GM12878 (cell line): ENCODE measurements around the gene GRK1. TPM values are rescaled to one million over a fixed set of nuclear protein-coding genes. Genes with fewer than 3 reads are reported as not detected.

ENCODE experiments used
- ATAC-seq: fragments of 200-7000 bp; cut with Tn5 transposase; 3 replicates; pipeline ENCODE4 v1.9.1; 2020; ENCODE audit warnings: mild to moderate bottlenecking, moderate library complexity
- BruUV-seq: library from RNA; stranded (reverse); fragments of 400-500 nt; replicated peaks from 2 replicates; lab custom pipeline; 2021; lab: Mats Ljungman, UMichigan
- CTCF ChIA-PET: fragments of 300-600 bp; sonication (Branson Sonifier 250); formaldehyde crosslinking; extraction: SDS; loops from one replicate; lab custom pipeline; 2021; ENCODE audit warnings: inconsistent platforms; lab: Yijun Ruan, JAX
- POLR2A ChIA-PET: fragments of 350-600 bp; formaldehyde crosslinking; extraction: SDS; loops from one replicate; lab custom pipeline; 2021; ENCODE audit warnings: inconsistent platforms; lab: Charles Lee
- RAD21 ChIA-PET: fragments of 300-600 bp; sonication (Branson Sonifier 250); formaldehyde crosslinking; loops from one replicate; lab custom pipeline; 2023; ENCODE audit warnings: antibody characterized with exemption; ENCODE audit not compliant: unreplicated experiment; lab: Charles Lee
- SMC1A ChIA-PET: fragments of 300-600 bp; sonication (Branson Sonifier 250); formaldehyde crosslinking; loops from one replicate; lab custom pipeline; 2023; ENCODE audit not compliant: unreplicated experiment, uncharacterized antibody; lab: Charles Lee
- DNase-seq: peaks from one replicate; pipeline ENCODE4 v3.0.0-alpha.2; 2011; ENCODE audit warnings: low read depth, low spot score
- FAIRE-seq: peaks from 3 replicates; lab custom pipeline; 2011; peaks lifted over from hg19 to GRCh38; lab: Jason Lieb, UNC
- H2AFZ ChIP-seq: 2 replicates; pipeline ENCODE4 v1.6.0; 2011; ENCODE audit warnings: low read depth, low read length, control low read depth; ENCODE audit not compliant: control insufficient read depth
- H3K27ac ChIP-seq: 2 replicates; pipeline ENCODE4 v1.5.1; 2011; ENCODE audit warnings: control low read depth; ENCODE audit not compliant: control insufficient read depth, insufficient read depth
- H3K27me3 ChIP-seq, 2 experiments: replicated peaks in 1 of 2; 2 replicates each; pipeline versions ENCODE4 v1.6.0 to v1.6.1; 2011; ENCODE audit warnings: low read length in 1 of 2; ENCODE audit not compliant: control insufficient read depth in 2 of 2, insufficient read depth in 2 of 2
- H3K36me3 ChIP-seq, 2 experiments: 2 replicates each; pipeline ENCODE4 v1.5.1; 2011; ENCODE audit warnings: low read length in 1 of 2; ENCODE audit not compliant: control insufficient read depth in 2 of 2, insufficient read depth in 2 of 2
- H3K4me1 ChIP-seq: 2 replicates; pipeline ENCODE4 v1.6.1; 2011; ENCODE audit warnings: mild to moderate bottlenecking, low read length, moderate library complexity, mixed read lengths; ENCODE audit not compliant: control insufficient read depth, insufficient read depth
- H3K4me2 ChIP-seq: 2 replicates; pipeline ENCODE4 v1.6.0; 2011; ENCODE audit warnings: control low read depth; ENCODE audit not compliant: control insufficient read depth, insufficient read depth
- H3K4me3 ChIP-seq: fragments of 200-600 bp; sonication (generic); 2 replicates; pipeline ENCODE4 v1.5.1; 2016
- H3K79me2 ChIP-seq: 2 replicates; pipeline ENCODE4 v1.6.0; 2011; ENCODE audit warnings: low read length; ENCODE audit not compliant: control insufficient read depth, insufficient read depth
- H3K9ac ChIP-seq: 2 replicates; pipeline ENCODE4 v1.8.0; 2011; ENCODE audit warnings: low read length, control low read depth, mixed read lengths; ENCODE audit not compliant: control insufficient read depth, insufficient read depth
- H3K9me3 ChIP-seq: replicated peaks from 3 replicates; pipeline ENCODE4 v1.5.1; 2011; ENCODE audit warnings: mild to moderate bottlenecking, low read length; ENCODE audit not compliant: control insufficient read depth, insufficient read depth
- H4K20me1 ChIP-seq: 2 replicates; pipeline ENCODE4 v1.6.0; 2011; ENCODE audit not compliant: control insufficient read depth, insufficient read depth
- CBX3 ChIP-seq: fragments of 200-600 bp; sonication (generic); IDR thresholded peaks from 2 replicates; pipeline ENCODE4 v1.6.1; 2016; ENCODE audit warnings: low read depth, borderline replicate concordance
- CUX1 ChIP-seq: IDR thresholded peaks from 2 replicates; pipeline ENCODE4 v1.6.1; 2012; ENCODE audit warnings: improper control_type of control experiment, low read depth, low read length; ENCODE audit not compliant: insufficient replicate concordance
- ESRRA ChIP-seq: IDR thresholded peaks from 2 replicates; pipeline ENCODE4 v1.6.1; 2012; ENCODE audit warnings: mild to moderate bottlenecking, low read length, improper control_type of control experiment
- JUND ChIP-seq: IDR thresholded peaks from 2 replicates; pipeline ENCODE4 v1.6.1; 2012; ENCODE audit warnings: low read depth, mild to moderate bottlenecking, low read length, improper control_type of control experiment, moderate library complexity
- MTA2 ChIP-seq: fragments of 450-650 bp; IDR thresholded peaks from 2 replicates; pipeline ENCODE4 v1.6.1; 2016; ENCODE audit warnings: low read depth, mild to moderate bottlenecking, moderate library complexity
- MTA3 ChIP-seq: IDR thresholded peaks from 2 replicates; pipeline ENCODE4 v1.6.1; 2012; ENCODE audit warnings: low read length, inconsistent platforms, borderline replicate concordance
- MYB ChIP-seq: fragments of 150-350 bp; IDR thresholded peaks from 2 replicates; pipeline ENCODE4 v1.6.1; 2014; ENCODE audit warnings: mild to moderate bottlenecking, low read depth, low read length, borderline replicate concordance
- NFYA ChIP-seq: IDR thresholded peaks from 2 replicates; pipeline ENCODE4 v1.6.1; 2011; ENCODE audit warnings: low read depth, mild to moderate bottlenecking, low read length, improper control_type of control experiment, borderline replicate concordance
- SMAD5 ChIP-seq: IDR thresholded peaks from 2 replicates; pipeline ENCODE4 v1.6.1; 2016; ENCODE audit warnings: antibody characterized with exemption, low read depth
- ZNF24 ChIP-seq: fragments of 450-650 bp; IDR thresholded peaks from 2 replicates; pipeline ENCODE4 v1.6.1; 2017; ENCODE audit warnings: antibody characterized with exemption, mild to moderate bottlenecking
- WGBS: methylation state at CpG from one replicate; pipeline ENCODE4 v1.1.6; 2016; ENCODE audit warnings: low lambda C conversion rate; ENCODE audit not compliant: insufficient replicate concordance, insufficient coverage; ENCODE audit errors: missing lambda C conversion rate; 5-methylcytosine and 5-hydroxymethylcytosine counted together
- in situ Hi-C: fragments of 300-500 bp; cut with MboI; formaldehyde crosslinking; loops from 9 replicates; pipeline ENCODE4 v1.14.3; 2018; ENCODE audit warnings: mixed read lengths
- intact Hi-C: fragments of 100-400 bp; cut with micrococcal nuclease; formaldehyde crosslinking; loops from one replicate; pipeline ENCODE4 v1.14.2; 2022; ENCODE audit not compliant: unreplicated experiment
- polyA plus RNA-seq, 11 experiments: library from polyadenylated mRNA; depleted of rRNA in 4 of 11; unstranded in 6 of 11; stranded (reverse) in 5 of 11; fragments of >200 nt; fragmentation: Nextera tagmentation in 4 of 11; fragmentation: Illumina TruSeq in 1 of 11; extraction: Ambion mirVana in 4 of 11; extraction: Trizol in 1 of 11; gene quantifications; 1 replicate in 1 of 11; 2 replicates in 10 of 11; pipeline versions ENCODE4 v1.2.1 to v1.2.3, GENCODE V29; 2011 to 2016; ENCODE audit warnings: inconsistent platforms in 2 of 11, missing spikeins in 2 of 11, low read depth in 1 of 11
- total RNA-seq, 4 experiments: library from RNA; depleted of rRNA in 3 of 4; stranded (reverse); fragments of >200 nt in 3 of 4; fragmentation: Illumina TruSeq in 1 of 4; extraction: Trizol in 1 of 4; gene quantifications; 2 replicates each; pipeline versions ENCODE4 v1.2.1 to v1.2.3, GENCODE V29; 2013 to 2021

GRK1 gene
- total and polyA plus RNA-seq, 10 of the 15 experiments (the other 5 are each of a cell fraction or from before 2014, with no cell fraction given) = under 0.01 to 0.04 TPM; not detected in 8

DNA sequence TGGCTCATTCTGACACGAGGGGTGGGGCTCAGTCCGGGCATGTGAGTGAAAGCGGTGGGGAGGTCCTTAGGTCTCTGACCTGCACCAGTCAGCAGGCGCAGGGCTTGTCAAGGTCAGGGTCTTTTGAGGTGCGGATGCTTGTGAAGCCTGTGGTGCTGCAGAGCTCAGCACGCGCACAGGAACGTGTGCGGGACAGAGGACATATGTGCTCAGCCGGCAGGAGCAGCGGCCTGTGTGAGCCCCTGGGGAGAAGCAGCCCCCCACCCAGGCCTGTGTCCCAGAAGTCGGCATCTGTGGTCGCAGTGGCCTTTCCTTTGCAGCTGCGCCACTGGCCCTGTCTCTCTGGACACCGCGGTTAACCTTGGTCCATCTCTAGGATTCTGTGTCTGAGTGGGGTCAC, 39.9 kb upstream of the GRK1 start:
- ATAC-seq (no peak), DNase-seq (no peak), FAIRE-seq (no peak)
- ChIA-PET POLR2A (no interaction called here), SMC1A (no interaction called here), RAD21 (no interaction called here), CTCF (no interaction called here)
- Histone ChIP-seq H3K4me1 (no peaks in the 10 kb centered on the region), H3K4me3 (no peak overlapping the region), H3K9me3 (no peaks in the 10 kb centered on the region), H3K36me3 (peaks cover 11 to 39% of the 10 kb centered on the region in 2 experiments), H3K27ac (no peak overlapping the region), H3K27me3 (no peaks in the 10 kb centered on the region), H4K20me1 (no peaks in the 10 kb centered on the region), H3K9ac (no peak overlapping the region), H3K4me2 (no peak overlapping the region), H2AFZ (no peak overlapping the region), H3K79me2 (no peaks in the 10 kb centered on the region; the same call in none of the 2 replicates)
- BruUV-seq = no TSS peak
- TF ChIP-seq MTA3 (no peak), CBX3 (no peak), ZNF24 (no peak), MTA2 (no peak), ESRRA (no peak), JUND (no peak), CUX1 (no peak), SMAD5 (no peak), NFYA (no peak), MYB (no peak)
- in situ Hi-C loops = no loop called here
- intact Hi-C loops = no loop called here
- WGBS = over 99% methylated on average over 14 of the region's 16 CpGs
